Posterior vena cava (tissue), 2 donors: ENCODE results near the gene PPP1CA. TPM values are rescaled to one million over a fixed set of nuclear protein-coding genes. Genes with fewer than 3 reads are reported as not detected.
A peak's percentile ranks its signal among the peaks of the same experiment; 100 is the strongest.

ENCODE experiments used
- DNase-seq: peaks from one replicate; pipeline ENCODE4 v3.0.0-alpha.2; 2020; ENCODE audit warnings: low spot score
- intact Hi-C, 2 donors: fragments of 100-400 bp; cut with DNase I; formaldehyde crosslinking; loops; one replicate each; pipeline versions ENCODE4 v1.14.1 to v1.14.2; 2022 to 2023
- total RNA-seq, 2 donors: library from RNA; stranded (reverse); fragmentation: NEBNext Ultra II Directional; extraction: Animal tissue kit (Norgen Biotek cat#: 25700); gene quantifications; one replicate each; pipeline ENCODE4 v1.2.1, GENCODE V29; 2021
- donor health status: DM: yes; HTN: yes; CAD: no.
- donor health status: DM: yes; HTN: yes; CAD: no.

Gene PPP1CA
- total RNA-seq, 2 donors from 2014 or later, result 62.1 to 70.6 TPM

GRCh38 chr11:67376063-67376820 is 25.4 kb downstream of the PPP1CA start:
- intact Hi-C loops, result loop anchor here in 1 of 2 donors (5.0 kb wide), 1 partner anchor 109 kb away; the partner anchor contains the start of gene GRK2
- DNase-seq, result no peak

- intact Hi-C loops, result loop anchor here in 1 of 2 donors (5.0 kb wide), 1 partner anchor 108 kb away; the partner anchor contains the start of gene GRK2
- no peak for DNase-seq
These were observed 26.2 kb downstream of the PPP1CA start for GRCh38 chr11:67375320-67376055.

- no peak for DNase-seq
- intact Hi-C loops, result loop anchor here in 1 of 2 donors (5.0 kb wide), 1 partner anchor 107 kb away; the partner anchor contains the start of gene GRK2
These were observed 26.9 kb downstream of the PPP1CA start for GRCh38 chr11:67374571-67375281.

- intact Hi-C loops, result no loop called here
- DNase-seq, result peak; percentile 96
These were observed 27.7 kb downstream of the PPP1CA start for GRCh38 chr11:67373648-67374570.

- DNase-seq, result peak; percentile 90
- intact Hi-C loops, result no loop called here
These were observed 28.5 kb downstream of the PPP1CA start, which contains the start of gene CLCF1 for GRCh38 chr11:67372993-67373647. Gene CLCF1 (minus strand): TSS chr11:67373598. CDS start chr11:67373539, 59 bp downstream.

- intact Hi-C loops, result no loop called here
- DNase-seq, result no peak
These were observed 29.2 kb downstream of the PPP1CA start for GRCh38 chr11:67372321-67372992.

- DNase-seq, result no peak
- intact Hi-C loops, result loop anchor here in 1 of 2 donors (2.0 kb wide), 1 partner anchor 15 kb away; no protein-coding TSS in a partner anchor
These were observed 29.7 kb downstream of the PPP1CA start for GRCh38 chr11:67371911-67372320.

GRCh38 chr11:67371189-67371910 is 30.3 kb downstream of the PPP1CA start:
- intact Hi-C loops, result loop anchor here in 1 of 2 donors (2.0 kb wide), 1 partner anchor 15 kb away; no protein-coding TSS in a partner anchor
- no peak for DNase-seq

- DNase-seq, result no peak
- intact Hi-C loops, result loop anchor here in 1 of 2 donors (2.0 kb wide), 1 partner anchor 14 kb away; no protein-coding TSS in a partner anchor
These were observed 31.1 kb downstream of the PPP1CA start for GRCh38 chr11:67370351-67371076.

GRCh38 chr11:67369801-67370284 is 31.8 kb downstream of the PPP1CA start:
- no peak for DNase-seq
- intact Hi-C loops, result loop anchor here in 1 of 2 donors (2.0 kb wide), 1 partner anchor 13 kb away; no protein-coding TSS in a partner anchor

GRCh38 chr11:67369275-67369674 is 32.4 kb downstream of the PPP1CA start:
- intact Hi-C loops, result no loop called here

GRCh38 chr11:67368621-67369020 is 33.0 kb downstream of the PPP1CA start:
- intact Hi-C loops, result no loop called here
- no peak for DNase-seq

More at GRCh38 chr11:67369275-67369674, 32.4 kb downstream of the PPP1CA start:
- DNase-seq, result no peak

GRCh38 chr11:67367761-67368227 is 33.9 kb downstream of the PPP1CA start:
- intact Hi-C loops, result no loop called here
- DNase-seq, result no peak

- DNase-seq, result no peak
- intact Hi-C loops, result no loop called here
These were observed 34.5 kb downstream of the PPP1CA start for GRCh38 chr11:67366961-67367760.

GRCh38 chr11:67366546-67366945 is 35.1 kb downstream of the PPP1CA start:
- intact Hi-C loops, result no loop called here
- DNase-seq, result no peak
